ENCODE data around the gene SAMD9L. TPM values are rescaled to one million over a fixed set of nuclear protein-coding genes. Genes with fewer than 3 reads are reported as not detected.

SAMD9L gene
- total RNA-seq, 2 experiments from 2014 or later, result 4.6 to 10.8 TPM

DNA sequence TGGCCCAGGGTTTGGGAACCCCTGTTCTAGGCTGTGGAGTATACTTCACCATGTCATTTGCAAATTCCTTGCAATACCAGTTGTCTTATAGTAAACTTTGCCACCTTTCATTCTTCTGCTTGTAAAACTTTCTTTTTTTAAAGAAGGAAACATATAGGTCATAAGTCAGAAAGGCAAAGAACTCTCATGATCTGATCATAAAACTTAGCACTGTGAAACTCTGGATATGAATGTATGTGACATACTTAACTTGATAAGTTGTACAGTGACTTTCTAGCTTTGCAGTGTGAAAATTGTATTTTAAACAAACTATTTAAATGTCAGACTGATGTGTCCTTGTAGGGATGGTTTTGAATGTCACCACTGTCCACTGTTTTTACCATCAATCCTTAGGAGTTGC lies 31.0 kb upstream of the SAMD9L start:
- Histone ChIP-seq H3K4me3 (ENCODE audit: low read depth, low read length, poor library complexity, severe bottlenecking) (no peak overlapping the region), H2AFZ (ENCODE audit: low read length) (no peak overlapping the region), H3K4me2 (ENCODE audit: low read length) (no peak overlapping the region), H4K20me1 (ENCODE audit: insufficient read depth, low read length) (no peaks in the 10 kb centered on the region), H3K27ac (ENCODE audit: low read depth, low read length, poor library complexity, severe bottlenecking) (no peak overlapping the region), H3K79me2 (ENCODE audit: insufficient read depth, low read depth, low read length) (no peaks in the 10 kb centered on the region), H3K9me2 (ENCODE audit: insufficient read depth, low read length) (no peaks in the 10 kb centered on the region), H3K9me3 (ENCODE audit: low read length) (no peaks in the 10 kb centered on the region), H3K4me1 (ENCODE audit: insufficient read depth, low read length, poor library complexity, severe bottlenecking) (no peaks in the 10 kb centered on the region), H3K36me3 (ENCODE audit: insufficient read depth, low read length) (no peaks in the 10 kb centered on the region)
- BruUV-seq (replicated peaks), result no TSS peak
- intact Hi-C loops (cut with micrococcal nuclease; ENCODE audit: unreplicated experiment), result no loop called here
- DNase-seq (ENCODE audit: low spot score), result no peak
- TF ChIP-seq EZH2phosphoT487 (IDR thresholded peaks at IDR 0.05; ENCODE audit: borderline replicate concordance, low read depth, low read length), result no peak
- TF ChIP-seq, protein P1, sequence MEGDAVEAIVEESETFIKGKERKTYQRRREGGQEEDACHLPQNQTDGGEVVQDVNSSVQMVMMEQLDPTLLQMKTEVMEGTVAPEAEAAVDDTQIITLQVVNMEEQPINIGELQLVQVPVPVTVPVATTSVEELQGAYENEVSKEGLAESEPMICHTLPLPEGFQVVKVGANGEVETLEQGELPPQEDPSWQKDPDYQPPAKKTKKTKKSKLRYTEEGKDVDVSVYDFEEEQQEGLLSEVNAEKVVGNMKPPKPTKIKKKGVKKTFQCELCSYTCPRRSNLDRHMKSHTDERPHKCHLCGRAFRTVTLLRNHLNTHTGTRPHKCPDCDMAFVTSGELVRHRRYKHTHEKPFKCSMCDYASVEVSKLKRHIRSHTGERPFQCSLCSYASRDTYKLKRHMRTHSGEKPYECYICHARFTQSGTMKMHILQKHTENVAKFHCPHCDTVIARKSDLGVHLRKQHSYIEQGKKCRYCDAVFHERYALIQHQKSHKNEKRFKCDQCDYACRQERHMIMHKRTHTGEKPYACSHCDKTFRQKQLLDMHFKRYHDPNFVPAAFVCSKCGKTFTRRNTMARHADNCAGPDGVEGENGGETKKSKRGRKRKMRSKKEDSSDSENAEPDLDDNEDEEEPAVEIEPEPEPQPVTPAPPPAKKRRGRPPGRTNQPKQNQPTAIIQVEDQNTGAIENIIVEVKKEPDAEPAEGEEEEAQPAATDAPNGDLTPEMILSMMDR (conservative IDR thresholded peaks at IDR 0.05; ENCODE audit: low read length), result no peak
- ChIA-PET POLR2A (interaction anchor here (0.6 to 2.0 kb wide), 4 partner anchors 13 to 189 kb away, joined by 3 to 7 read pairs (median 4); partner anchors contain the start of gene VPS50), CTCF (ENCODE audit: unreplicated experiment) (no interaction called here)

DNA sequence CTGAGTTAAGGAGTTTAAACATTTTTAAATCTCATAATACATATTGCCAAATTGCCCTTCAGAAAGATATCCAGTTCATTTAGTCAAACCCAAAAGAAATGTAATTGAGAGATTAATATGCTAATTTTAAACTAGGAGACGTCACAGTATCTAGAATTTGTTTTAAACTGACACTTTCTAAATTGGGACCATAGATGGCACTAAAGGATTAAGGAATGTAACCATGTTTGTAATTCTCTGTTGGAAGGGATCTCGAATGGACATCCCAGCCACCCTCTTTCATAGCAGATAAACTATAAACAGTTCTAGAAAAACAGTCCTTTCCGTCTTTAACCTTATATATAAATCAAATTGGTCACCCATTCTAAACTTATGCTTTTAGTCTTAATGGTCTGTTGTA lies 30.0 kb upstream of the SAMD9L start:
- H3K79me2 ChIP-seq (ENCODE audit: insufficient read depth, low read depth, low read length), result no peaks in the 10 kb centered on the region
- H4K20me1 ChIP-seq (ENCODE audit: insufficient read depth, low read length), result no peaks in the 10 kb centered on the region
- H3K4me1 ChIP-seq (ENCODE audit: insufficient read depth, low read length, poor library complexity, severe bottlenecking), result no peaks in the 10 kb centered on the region
- ChIA-PET CTCF (ENCODE audit: unreplicated experiment) (no interaction called here), POLR2A (interaction anchor here (0.6 to 1.2 kb wide), 2 partner anchors 21 to 54 kb away, joined by 3 to 4 read pairs; partner anchors contain the start of gene VPS50)
- no peak overlapping the region for H3K4me3 ChIP-seq (ENCODE audit: low read depth, low read length, poor library complexity, severe bottlenecking)
- H3K9me3 ChIP-seq (ENCODE audit: low read length), result no peaks in the 10 kb centered on the region
- BruUV-seq (replicated peaks), result no TSS peak
- H2AFZ ChIP-seq (ENCODE audit: low read length), result no peak overlapping the region
- H3K27ac ChIP-seq (ENCODE audit: low read depth, low read length, poor library complexity, severe bottlenecking), result no peak overlapping the region
- no peaks in the 10 kb centered on the region for H3K36me3 ChIP-seq (ENCODE audit: insufficient read depth, low read length)
- TF ChIP-seq, protein P1 (conservative IDR thresholded peaks at IDR 0.05; ENCODE audit: low read length), result no peak
- no peak for TF ChIP-seq EZH2phosphoT487 (IDR thresholded peaks at IDR 0.05; ENCODE audit: borderline replicate concordance, low read depth, low read length)
- H3K9me2 ChIP-seq (ENCODE audit: insufficient read depth, low read length), result no peaks in the 10 kb centered on the region
- no peak overlapping the region for H3K4me2 ChIP-seq (ENCODE audit: low read length)
- no peak for DNase-seq (ENCODE audit: low spot score)
- intact Hi-C loops (cut with micrococcal nuclease; ENCODE audit: unreplicated experiment), result no loop called here

- Histone ChIP-seq H3K36me3 (ENCODE audit: insufficient read depth, low read length) (no peaks in the 10 kb centered on the region), H3K27ac (ENCODE audit: low read depth, low read length, poor library complexity, severe bottlenecking) (no peak overlapping the region), H3K9me2 (ENCODE audit: insufficient read depth, low read length) (no peaks in the 10 kb centered on the region), H3K4me1 (ENCODE audit: insufficient read depth, low read length, poor library complexity, severe bottlenecking) (no peaks in the 10 kb centered on the region), H3K4me3 (ENCODE audit: low read depth, low read length, poor library complexity, severe bottlenecking) (no peak overlapping the region), H3K9me3 (ENCODE audit: low read length) (no peaks in the 10 kb centered on the region), H3K79me2 (ENCODE audit: insufficient read depth, low read depth, low read length) (no peaks in the 10 kb centered on the region), H3K4me2 (ENCODE audit: low read length) (no peak overlapping the region), H4K20me1 (ENCODE audit: insufficient read depth, low read length) (no peaks in the 10 kb centered on the region), H2AFZ (ENCODE audit: low read length) (no peak overlapping the region)
- TF ChIP-seq EZH2phosphoT487 (IDR thresholded peaks at IDR 0.05; ENCODE audit: borderline replicate concordance, low read depth, low read length), result no peak
- TF ChIP-seq, protein P1 (conservative IDR thresholded peaks at IDR 0.05; ENCODE audit: low read length), result no peak
- ChIA-PET CTCF (ENCODE audit: unreplicated experiment) (no interaction called here), POLR2A (no interaction called here)
- no peak for DNase-seq (ENCODE audit: low spot score)
- no TSS peak for BruUV-seq (replicated peaks)
- intact Hi-C loops (cut with micrococcal nuclease; ENCODE audit: unreplicated experiment), result no loop called here
Measured at GRCh38 chr7:93176992-93177580, 28.9 kb upstream of the SAMD9L start.
